Thyroid gland (tissue), 4 donors: ENCODE measurements around the gene CAMSAP2. TPM values are rescaled to one million over a fixed set of nuclear protein-coding genes. Genes with fewer than 3 reads are reported as not detected.

ENCODE experiments used
- DNase-seq, 2 donors: peaks; one replicate each; pipeline ENCODE4 v3.0.0-alpha.2; 2019
- H3K27ac ChIP-seq, 3 donors: fragments of 200-600 bp; sonication (generic); 1 replicate in 2 of 3; 2 replicates in 1 of 3; pipeline ENCODE4 v1.5.1; 2016 to 2019; ENCODE audit warnings: mild to moderate bottlenecking in 1 of 3, moderate library complexity in 1 of 3
- H3K27me3 ChIP-seq: fragments of 200-600 bp; sonication (generic); one replicate; pipeline ENCODE4 v1.5.1; 2019
- H3K36me3 ChIP-seq, 2 donors: fragments of 200-600 bp; sonication (generic); one replicate each; pipeline ENCODE4 v1.5.1; 2016 to 2019
- H3K4me1 ChIP-seq, 2 donors: fragments of 200-600 bp; sonication (generic); one replicate each; pipeline ENCODE4 v1.5.1; 2017 to 2019
- H3K4me3 ChIP-seq, 3 donors: fragments of 200-600 bp; sonication (generic); replicated peaks in 1 of 3; 1 replicate in 2 of 3; 2 replicates in 1 of 3; pipeline ENCODE4 v1.5.1; 2016; ENCODE audit warnings: mild to moderate bottlenecking in 1 of 3
- H3K9me3 ChIP-seq: fragments of 200-600 bp; sonication (generic); one replicate; pipeline ENCODE4 v1.5.1; 2017
- POLR2A ChIP-seq, 2 donors: fragments of 450-650 bp; IDR thresholded peaks; one replicate each; pipeline ENCODE4 v1.6.1; 2017; ENCODE audit warnings: antibody characterized with exemption in 2 of 2, mild to moderate bottlenecking in 2 of 2, moderate library complexity in 1 of 2
- WGBS, 2 donors: methylation state at CpG; one replicate each; pipeline ENCODE4 v1.1.5; 2017; 5-methylcytosine and 5-hydroxymethylcytosine counted together
- intact Hi-C: fragments of 100-400 bp; cut with DNase I; formaldehyde crosslinking; loops from one replicate; pipeline ENCODE4 v1.15.1; 2023
- total RNA-seq, 4 donors: library from RNA; depleted of rRNA; stranded (reverse); fragments of >200 nt; gene quantifications; one replicate each; pipeline ENCODE4 v1.2.3, GENCODE V29; 2016
- TF ChIP-seq, protein P1 (sequence below), 6 experiments: fragments of 200-600 bp in 3 of 6; fragments of 450-650 bp in 3 of 6; sonication (generic) in 3 of 6; IDR thresholded peaks; one replicate each; pipeline ENCODE4 v1.5.1; 2016 to 2019; ENCODE audit warnings: antibody characterized with exemption in 6 of 6, mild to moderate bottlenecking in 2 of 6, inconsistent platforms in 1 of 6, moderate library complexity in 1 of 6

CAMSAP2 gene
- total RNA-seq, 4 donors from 2014 or later: 36.3 to 53.5 (median 41.8) TPM

- H3K27ac ChIP-seq: no peak overlapping the region
- WGBS, 2 donors: 93 to 95% methylated on average over 4 of the region's 4 CpGs
- TF ChIP-seq, protein P1, sequence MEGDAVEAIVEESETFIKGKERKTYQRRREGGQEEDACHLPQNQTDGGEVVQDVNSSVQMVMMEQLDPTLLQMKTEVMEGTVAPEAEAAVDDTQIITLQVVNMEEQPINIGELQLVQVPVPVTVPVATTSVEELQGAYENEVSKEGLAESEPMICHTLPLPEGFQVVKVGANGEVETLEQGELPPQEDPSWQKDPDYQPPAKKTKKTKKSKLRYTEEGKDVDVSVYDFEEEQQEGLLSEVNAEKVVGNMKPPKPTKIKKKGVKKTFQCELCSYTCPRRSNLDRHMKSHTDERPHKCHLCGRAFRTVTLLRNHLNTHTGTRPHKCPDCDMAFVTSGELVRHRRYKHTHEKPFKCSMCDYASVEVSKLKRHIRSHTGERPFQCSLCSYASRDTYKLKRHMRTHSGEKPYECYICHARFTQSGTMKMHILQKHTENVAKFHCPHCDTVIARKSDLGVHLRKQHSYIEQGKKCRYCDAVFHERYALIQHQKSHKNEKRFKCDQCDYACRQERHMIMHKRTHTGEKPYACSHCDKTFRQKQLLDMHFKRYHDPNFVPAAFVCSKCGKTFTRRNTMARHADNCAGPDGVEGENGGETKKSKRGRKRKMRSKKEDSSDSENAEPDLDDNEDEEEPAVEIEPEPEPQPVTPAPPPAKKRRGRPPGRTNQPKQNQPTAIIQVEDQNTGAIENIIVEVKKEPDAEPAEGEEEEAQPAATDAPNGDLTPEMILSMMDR (IDR thresholded peaks at IDR 0.05): no peak
- TF ChIP-seq POLR2A (IDR thresholded peaks at IDR 0.05): no peak
- no peaks in the 10 kb centered on the region for H3K9me3 ChIP-seq
- intact Hi-C loops: no loop called here
- H3K4me3 ChIP-seq: no peak overlapping the region
- H3K27me3 ChIP-seq: no peaks in the 10 kb centered on the region
- no peaks in the 10 kb centered on the region for H3K4me1 ChIP-seq
- H3K36me3 ChIP-seq: no peaks in the 10 kb centered on the region
- no peak for DNase-seq
Observed at GRCh38 chr1:200909757-200910239, 171.1 kb downstream of the CAMSAP2 start.

Other genes with a start within 250 kb of the CAMSAP2 start
- under 1 TPM; 0.05 to 0.42 (median 0.18) TPM for gene KIF14, start 118.1 kb upstream of the CAMSAP2 start, total RNA-seq
- gene DDX59, start 69.0 kb upstream of the CAMSAP2 start, total RNA-seq: 10 to 100 TPM; 18.3 to 33.2 (median 28.7) TPM
- under 1 TPM in 1 of 4 donors, not detected in 3; 0.27 TPM for gene GPR25, start 134.1 kb downstream of the CAMSAP2 start, total RNA-seq
- gene INAVA, start 156.0 kb downstream of the CAMSAP2 start, total RNA-seq: under 1 TPM in 1 of 4 donors, not detected in 3; 0.27 TPM